Measurements from ENCODE around the gene HMX1.

Gene HMX1

GRCh38 chr4:8871417-8872401 is at the start of gene HMX1:
TSS of gene HMX1 (minus strand) at chr4:8871839. CDS start at chr4:8871614, 225 bp downstream.
- H3K4me3 ChIP-seq, result peak within 1 kb of the TSS; percentile 62
- no peak for DNase-seq (ENCODE audit: low spot score)
- no peak for TF ChIP-seq CTCF (IDR thresholded peaks at IDR 0.05)
- no peak within 1 kb of the TSS for H3K27ac ChIP-seq

- DNase-seq (ENCODE audit: low spot score), result peak; percentile 11
- no peak overlapping the region for H3K4me3 ChIP-seq
- TF ChIP-seq CTCF (IDR thresholded peaks at IDR 0.05), result no peak
- H3K27ac ChIP-seq, result no peak overlapping the region
These were observed 49.3 kb upstream of the HMX1 start for GRCh38 chr4:8920969-8921368.

- no peak overlapping the region for H3K4me3 ChIP-seq
- DNase-seq (ENCODE audit: low spot score), result peak; percentile 45
- no peak for TF ChIP-seq CTCF (IDR thresholded peaks at IDR 0.05)
- no peak overlapping the region for H3K27ac ChIP-seq
These were observed 48.8 kb upstream of the HMX1 start for GRCh38 chr4:8920289-8920965.

DNA sequence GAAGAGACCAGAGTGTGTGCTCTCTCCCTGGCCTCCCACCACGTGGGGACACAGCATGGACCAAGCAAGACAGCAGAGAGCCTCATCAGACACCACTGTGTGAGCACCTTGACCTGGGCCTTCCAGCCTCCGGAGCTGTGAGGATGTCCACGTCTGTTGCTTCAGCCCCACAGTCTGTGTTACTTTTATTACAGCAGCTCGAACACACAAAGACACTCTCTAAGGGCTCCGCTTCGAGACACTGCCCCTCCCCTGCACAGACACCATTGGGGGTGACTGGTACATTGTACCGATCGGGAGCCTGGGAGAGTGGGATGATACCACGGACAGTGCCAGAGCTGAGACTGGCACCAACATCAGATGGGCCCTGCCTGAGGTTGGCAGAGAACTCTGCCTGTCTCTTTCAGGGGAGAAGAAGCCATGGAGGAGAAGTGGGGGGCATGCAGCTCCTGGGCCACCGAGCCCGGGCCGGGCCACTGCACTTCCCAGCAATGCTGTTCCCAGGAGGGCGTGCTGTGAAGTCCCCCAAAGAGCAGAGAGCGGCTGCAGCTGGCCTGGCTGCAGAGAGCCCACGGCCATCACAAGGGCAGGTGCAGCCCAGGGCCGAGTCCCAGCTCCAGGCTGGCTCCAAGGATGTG is 48.1 kb upstream of the HMX1 start:
- no peak overlapping the region for H3K4me3 ChIP-seq
- TF ChIP-seq CTCF (IDR thresholded peaks at IDR 0.05), result no peak
- DNase-seq (ENCODE audit: low spot score), result peak; percentile 55
- H3K27ac ChIP-seq, result no peak overlapping the region

- Histone ChIP-seq H3K4me3 (no peak overlapping the region), H3K27ac (no peak overlapping the region)
- TF ChIP-seq CTCF (IDR thresholded peaks at IDR 0.05), result peak; percentile 37
- DNase-seq (ENCODE audit: low spot score), result peak; percentile 41
These were observed 46.5 kb upstream of the HMX1 start for GRCh38 chr4:8917868-8918783.

DNA sequence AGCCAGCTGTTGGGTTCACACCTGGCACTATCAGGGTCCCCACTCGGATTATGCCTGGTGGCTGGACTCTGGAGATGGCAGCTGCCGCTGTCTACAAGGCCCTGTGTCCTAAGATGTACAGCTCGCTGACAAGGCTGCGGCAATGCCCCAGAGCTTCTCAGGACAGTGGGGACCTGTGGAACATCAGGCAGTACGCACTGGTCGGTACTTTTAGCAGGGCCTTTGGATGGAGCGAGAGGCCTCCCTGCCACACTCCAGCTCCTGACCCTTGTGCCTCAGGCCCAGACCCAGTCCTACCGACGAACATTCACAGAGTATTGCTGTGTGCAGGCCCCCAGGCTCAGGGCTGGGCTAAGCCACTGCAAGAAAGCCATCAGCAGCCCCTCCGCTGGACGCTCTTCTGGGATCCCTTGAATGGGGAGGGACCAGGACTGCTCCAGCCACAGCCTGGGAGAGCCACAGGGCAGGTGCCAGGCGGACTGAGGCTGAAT is 45.7 kb upstream of the HMX1 start:
- Histone ChIP-seq H3K27ac (no peak overlapping the region), H3K4me3 (no peak overlapping the region)
- TF ChIP-seq CTCF (IDR thresholded peaks at IDR 0.05), result no peak
- peak; percentile 56 for DNase-seq (ENCODE audit: low spot score)

All from coronary artery (tissue), 2 donors.